ENCODE results near the gene GADL1. TPM values are rescaled to one million over a fixed set of nuclear protein-coding genes. Genes with fewer than 3 reads are reported as not detected.
A peak's percentile ranks its signal among the peaks of the same experiment; 100 is the strongest.

GADL1 gene
- polyA plus RNA-seq, 1 experiment = not detected

GRCh38 chr3:30908456-30909037 lies 14.1 kb upstream of the GADL1 start:
- Histone ChIP-seq H3K27ac (ENCODE audit: low read depth, low read length) (no peak overlapping the region), H3K27me3 (ENCODE audit: control insufficient read depth, insufficient read depth, low read length) (no peaks in the 10 kb centered on the region), H3K4me3 (ENCODE audit: low read depth, low read length) (no peak overlapping the region), H3K9me3 (ENCODE audit: control insufficient read depth, insufficient read depth, low read length) (no peaks in the 10 kb centered on the region)
- no peak for TF ChIP-seq CTCF (IDR thresholded peaks at IDR 0.05; ENCODE audit: low read depth, low read length)
- ChIA-PET POLR2A (no interaction called here), CTCF (no interaction called here)
- DNase-seq (ENCODE audit: low read depth, low spot score) = no peak

GRCh38 chr3:30904996-30905395 lies 10.5 kb upstream of the GADL1 start:
- H3K27ac ChIP-seq (ENCODE audit: low read depth, low read length) = no peak overlapping the region
- no peak for DNase-seq (ENCODE audit: low read depth, low spot score)
- H3K4me3 ChIP-seq (ENCODE audit: low read depth, low read length) = no peak overlapping the region
- POLR2A ChIA-PET = no interaction called here
- TF ChIP-seq CTCF (IDR thresholded peaks at IDR 0.05; ENCODE audit: low read depth, low read length) = no peak
- no peaks in the 10 kb centered on the region for H3K9me3 ChIP-seq (ENCODE audit: control insufficient read depth, insufficient read depth, low read length)
- CTCF ChIA-PET = no interaction called here
- H3K27me3 ChIP-seq (ENCODE audit: control insufficient read depth, insufficient read depth, low read length) = no peaks in the 10 kb centered on the region

GRCh38 chr3:30895329-30895728 lies 868 bp upstream of the GADL1 start:
- no peak for DNase-seq (ENCODE audit: low read depth, low spot score)
- ChIA-PET POLR2A (no interaction called here), CTCF (no interaction called here)

GRCh38 chr3:30893678-30894325 lies 659 bp downstream of the GADL1 start:
- ChIA-PET POLR2A (no interaction called here), CTCF (interaction anchor here (0.9 kb wide), 1 partner anchor 41 kb away, joined by 3 read pairs; no protein-coding TSS in a partner anchor)
- Histone ChIP-seq H3K27me3 (ENCODE audit: control insufficient read depth, insufficient read depth, low read length) (peaks cover 13% of the 10 kb centered on the region), H3K4me3 (ENCODE audit: low read depth, low read length) (peak overlapping the region; percentile 61; the same call in 1 of the 2 replicates), H3K27ac (ENCODE audit: low read depth, low read length) (no peak overlapping the region), H3K9me3 (ENCODE audit: control insufficient read depth, insufficient read depth, low read length) (no peaks in the 10 kb centered on the region)
- no peak for TF ChIP-seq CTCF (IDR thresholded peaks at IDR 0.05; ENCODE audit: low read depth, low read length)
- DNase-seq (ENCODE audit: low read depth, low spot score) = no peak

More at GRCh38 chr3:30895329-30895728, 868 bp upstream of the GADL1 start:
- Histone ChIP-seq H3K27me3 (ENCODE audit: control insufficient read depth, insufficient read depth, low read length) (peaks cover 13% of the 10 kb centered on the region), H3K4me3 (ENCODE audit: low read depth, low read length) (no peak overlapping the region), H3K27ac (ENCODE audit: low read depth, low read length) (no peak overlapping the region), H3K9me3 (ENCODE audit: control insufficient read depth, insufficient read depth, low read length) (no peaks in the 10 kb centered on the region)
- TF ChIP-seq CTCF (IDR thresholded peaks at IDR 0.05; ENCODE audit: low read depth, low read length) = no peak

- ChIA-PET POLR2A (no interaction called here), CTCF (no interaction called here)
- H3K27ac ChIP-seq (ENCODE audit: low read depth, low read length) = no peak overlapping the region
- no peaks in the 10 kb centered on the region for H3K9me3 ChIP-seq (ENCODE audit: control insufficient read depth, insufficient read depth, low read length)
- H3K4me3 ChIP-seq (ENCODE audit: low read depth, low read length) = no peak overlapping the region
- TF ChIP-seq CTCF (IDR thresholded peaks at IDR 0.05; ENCODE audit: low read depth, low read length) = no peak
- peaks cover 10% of the 10 kb centered on the region for H3K27me3 ChIP-seq (ENCODE audit: control insufficient read depth, insufficient read depth, low read length)
- DNase-seq (ENCODE audit: low read depth, low spot score) = no peak
Measured at GRCh38 chr3:30890907-30891306, 3.6 kb downstream of the GADL1 start.
